ENCODE data around the gene SLC38A10. TPM values are rescaled to one million over a fixed set of nuclear protein-coding genes. Genes with fewer than 3 reads are reported as not detected.

The SLC38A10 gene
- total and polyA plus RNA-seq, 2 of the 13 experiments (the other 11 are each of a cell fraction or from before 2014, with no cell fraction given) = 23.4 to 55.8 TPM

- Histone ChIP-seq H3K9me3 (ENCODE audit: low read length) (no peaks in the 10 kb centered on the region), H3K27me3 (ENCODE audit: control insufficient read depth in 1 of 2, insufficient read depth in 2 of 2, low read length in 2 of 2) (peaks cover 23 to 74% of the 10 kb centered on the region in 2 experiments), H3K9ac (ENCODE audit: insufficient read depth, low read depth, low read length) (no peak overlapping the region), H2AFZ (ENCODE audit: low read length) (no peak overlapping the region), H3K27ac (ENCODE audit: extremely low read length, insufficient read depth, low read length) (no peak overlapping the region), H3K4me1 (ENCODE audit: insufficient read depth, low read length) (peaks cover 41% of the 10 kb centered on the region), H3K36me3 (replicated peaks in 1 of 2; ENCODE audit: control insufficient read depth in 1 of 2, insufficient read depth in 2 of 2, low read length in 2 of 2) (no peaks in the 10 kb centered on the region), H3K4me2 (ENCODE audit: low read depth, low read length) (no peak overlapping the region), H3K79me2 (ENCODE audit: insufficient read depth, low read length) (no peaks in the 10 kb centered on the region), H4K20me1 (ENCODE audit: insufficient read depth, low read length) (no peaks in the 10 kb centered on the region), H3K4me3 (replicated peaks in 1 of 3; ENCODE audit: insufficient read depth in 1 of 3, low read depth in 2 of 3, low read length in 3 of 3) (no peak overlapping the region)
- peak; percentile 30 for ATAC-seq
- CTCF ChIA-PET (ENCODE audit: low intra/inter-chr PET ratio, low total read pairs) = no interaction called here
- POLR2A ChIA-PET = interaction anchor here (0.7 to 1.6 kb wide), 3 partner anchors 14 to 124 kb away, joined by 3 to 7 read pairs (median 3); no protein-coding TSS in a partner anchor
- whole genome bisulfite sequencing (ENCODE audit: low lambda C conversion rate) = 52% methylated on average over 13 of the region's 20 CpGs
- no peak for FAIRE-seq
- DNase-seq (ENCODE audit: low spot score) = no peak
- in situ Hi-C loops (cut with HindIII; ENCODE audit: extremely low pct_ligation_motif_present, low pct_unique_long_range_greater_than_20kb) = no loop called here
- TF ChIP-seq ZNF580 (CRISPR knock-in tag; IDR thresholded peaks at IDR 0.05; ENCODE audit: borderline replicate concordance, low read depth) (no peak), PHB2 (IDR thresholded peaks at IDR 0.05; ENCODE audit: partially characterized antibody) (no peak), ZMYM3 (CRISPR knock-in tag; IDR thresholded peaks at IDR 0.05) (no peak), PATZ1 (CRISPR knock-in tag; IDR thresholded peaks at IDR 0.05) (no peak), ARID3A (IDR thresholded peaks at IDR 0.05; ENCODE audit: low read depth, low read length) (no peak), MXI1 (IDR thresholded peaks at IDR 0.05; ENCODE audit: borderline replicate concordance, low read depth, low read length) (0 out of 3 replicates have a peak, but pooled peaks have one; percentile 22), MNT (IDR thresholded peaks at IDR 0.05) (peak; percentile 67; the same call in 1 of the 2 replicates), ZZZ3 (CRISPR knock-in tag; IDR thresholded peaks at IDR 0.05; ENCODE audit: borderline replicate concordance) (no peak)
- intact Hi-C loops (cut with micrococcal nuclease; ENCODE audit: unreplicated experiment) = no loop called here
- no TSS peak for BruUV-seq (replicated peaks)
Measured at GRCh38 chr17:81315885-81316391, 20.8 kb upstream of the SLC38A10 start.

Data from HepG2 (cell line).